GM12878 (cell line): ENCODE measurements around the gene MIEF1. TPM values are rescaled to one million over a fixed set of nuclear protein-coding genes. Genes with fewer than 3 reads are reported as not detected.

Experiments used
- ATAC-seq: fragments of 200-7000 bp; cut with Tn5 transposase; 3 replicates; pipeline ENCODE4 v1.9.1; 2020; ENCODE audit warnings: mild to moderate bottlenecking, moderate library complexity
- BruUV-seq: library from RNA; stranded (reverse); fragments of 400-500 nt; replicated peaks from 2 replicates; lab custom pipeline; 2021; lab: Mats Ljungman, UMichigan
- CTCF ChIA-PET: fragments of 300-600 bp; sonication (Branson Sonifier 250); formaldehyde crosslinking; extraction: SDS; loops from one replicate; lab custom pipeline; 2021; ENCODE audit warnings: inconsistent platforms; lab: Yijun Ruan, JAX
- POLR2A ChIA-PET: fragments of 350-600 bp; formaldehyde crosslinking; extraction: SDS; loops from one replicate; lab custom pipeline; 2021; ENCODE audit warnings: inconsistent platforms; lab: Charles Lee
- RAD21 ChIA-PET: fragments of 300-600 bp; sonication (Branson Sonifier 250); formaldehyde crosslinking; loops from one replicate; lab custom pipeline; 2023; ENCODE audit warnings: antibody characterized with exemption; ENCODE audit not compliant: unreplicated experiment; lab: Charles Lee
- SMC1A ChIA-PET: fragments of 300-600 bp; sonication (Branson Sonifier 250); formaldehyde crosslinking; loops from one replicate; lab custom pipeline; 2023; ENCODE audit not compliant: unreplicated experiment, uncharacterized antibody; lab: Charles Lee
- DNase-seq: peaks from one replicate; pipeline ENCODE4 v3.0.0-alpha.2; 2011; ENCODE audit warnings: low read depth, low spot score
- FAIRE-seq: peaks from 3 replicates; lab custom pipeline; 2011; peaks lifted over from hg19 to GRCh38; lab: Jason Lieb, UNC
- H2AFZ ChIP-seq: 2 replicates; pipeline ENCODE4 v1.6.0; 2011; ENCODE audit warnings: low read depth, low read length, control low read depth; ENCODE audit not compliant: control insufficient read depth
- H3K27ac ChIP-seq: 2 replicates; pipeline ENCODE4 v1.5.1; 2011; ENCODE audit warnings: control low read depth; ENCODE audit not compliant: control insufficient read depth, insufficient read depth
- H3K27me3 ChIP-seq, 2 experiments: replicated peaks in 1 of 2; 2 replicates each; pipeline versions ENCODE4 v1.6.0 to v1.6.1; 2011; ENCODE audit warnings: low read length in 1 of 2; ENCODE audit not compliant: control insufficient read depth in 2 of 2, insufficient read depth in 2 of 2
- H3K36me3 ChIP-seq, 2 experiments: 2 replicates each; pipeline ENCODE4 v1.5.1; 2011; ENCODE audit warnings: low read length in 1 of 2; ENCODE audit not compliant: control insufficient read depth in 2 of 2, insufficient read depth in 2 of 2
- H3K4me1 ChIP-seq: 2 replicates; pipeline ENCODE4 v1.6.1; 2011; ENCODE audit warnings: mild to moderate bottlenecking, low read length, moderate library complexity, mixed read lengths; ENCODE audit not compliant: control insufficient read depth, insufficient read depth
- H3K4me2 ChIP-seq: 2 replicates; pipeline ENCODE4 v1.6.0; 2011; ENCODE audit warnings: control low read depth; ENCODE audit not compliant: control insufficient read depth, insufficient read depth
- H3K4me3 ChIP-seq: fragments of 200-600 bp; sonication (generic); 2 replicates; pipeline ENCODE4 v1.5.1; 2016
- H3K79me2 ChIP-seq: 2 replicates; pipeline ENCODE4 v1.6.0; 2011; ENCODE audit warnings: low read length; ENCODE audit not compliant: control insufficient read depth, insufficient read depth
- H3K9ac ChIP-seq: 2 replicates; pipeline ENCODE4 v1.8.0; 2011; ENCODE audit warnings: low read length, control low read depth, mixed read lengths; ENCODE audit not compliant: control insufficient read depth, insufficient read depth
- H3K9me3 ChIP-seq: replicated peaks from 3 replicates; pipeline ENCODE4 v1.5.1; 2011; ENCODE audit warnings: mild to moderate bottlenecking, low read length; ENCODE audit not compliant: control insufficient read depth, insufficient read depth
- H4K20me1 ChIP-seq: 2 replicates; pipeline ENCODE4 v1.6.0; 2011; ENCODE audit not compliant: control insufficient read depth, insufficient read depth
- CBX3 ChIP-seq: fragments of 200-600 bp; sonication (generic); IDR thresholded peaks from 2 replicates; pipeline ENCODE4 v1.6.1; 2016; ENCODE audit warnings: low read depth, borderline replicate concordance
- POLR2AphosphoS5 ChIP-seq: IDR thresholded peaks from 2 replicates; pipeline ENCODE4 v1.6.1; 2011; ENCODE audit warnings: mild to moderate bottlenecking, low read length, inconsistent platforms
- SPI1 ChIP-seq: IDR thresholded peaks from 2 replicates; pipeline ENCODE4 v1.6.1; 2011; ENCODE audit warnings: low read depth, mild to moderate bottlenecking, low read length, moderate library complexity, borderline replicate concordance; ENCODE audit not compliant: insufficient read depth
- TCF7 ChIP-seq: IDR thresholded peaks from 2 replicates; pipeline ENCODE4 v1.6.1; 2014; ENCODE audit warnings: antibody characterized with exemption, borderline replicate concordance
- ZNF207 ChIP-seq: fragments of 450-650 bp; IDR thresholded peaks from 2 replicates; pipeline ENCODE4 v1.6.1; 2014; ENCODE audit warnings: antibody characterized with exemption, mild to moderate bottlenecking, borderline replicate concordance
- WGBS: methylation state at CpG from one replicate; pipeline ENCODE4 v1.1.6; 2016; ENCODE audit warnings: low lambda C conversion rate; ENCODE audit not compliant: insufficient replicate concordance, insufficient coverage; ENCODE audit errors: missing lambda C conversion rate; 5-methylcytosine and 5-hydroxymethylcytosine counted together
- in situ Hi-C: fragments of 300-500 bp; cut with MboI; formaldehyde crosslinking; loops from 9 replicates; pipeline ENCODE4 v1.14.3; 2018; ENCODE audit warnings: mixed read lengths
- intact Hi-C: fragments of 100-400 bp; cut with micrococcal nuclease; formaldehyde crosslinking; loops from one replicate; pipeline ENCODE4 v1.14.2; 2022; ENCODE audit not compliant: unreplicated experiment
- polyA plus RNA-seq, 11 experiments: library from polyadenylated mRNA; depleted of rRNA in 4 of 11; unstranded in 6 of 11; stranded (reverse) in 5 of 11; fragments of >200 nt; fragmentation: Nextera tagmentation in 4 of 11; fragmentation: Illumina TruSeq in 1 of 11; extraction: Ambion mirVana in 4 of 11; extraction: Trizol in 1 of 11; gene quantifications; 1 replicate in 1 of 11; 2 replicates in 10 of 11; pipeline versions ENCODE4 v1.2.1 to v1.2.3, GENCODE V29; 2011 to 2016; ENCODE audit warnings: inconsistent platforms in 2 of 11, missing spikeins in 2 of 11, low read depth in 1 of 11
- total RNA-seq, 4 experiments: library from RNA; depleted of rRNA in 3 of 4; stranded (reverse); fragments of >200 nt in 3 of 4; fragmentation: Illumina TruSeq in 1 of 4; extraction: Trizol in 1 of 4; gene quantifications; 2 replicates each; pipeline versions ENCODE4 v1.2.1 to v1.2.3, GENCODE V29; 2013 to 2021
- TF ChIP-seq, protein P1 (sequence below): IDR thresholded peaks from 2 replicates; pipeline ENCODE4 v1.6.1; 2012; ENCODE audit warnings: low read depth, low read length, improper control_type of control experiment

MIEF1 gene
- total and polyA plus RNA-seq, 10 of the 15 experiments (the other 5 are each of a cell fraction or from before 2014, with no cell fraction given), result 12.4 to 52.3 (median 29.3) TPM

DNA sequence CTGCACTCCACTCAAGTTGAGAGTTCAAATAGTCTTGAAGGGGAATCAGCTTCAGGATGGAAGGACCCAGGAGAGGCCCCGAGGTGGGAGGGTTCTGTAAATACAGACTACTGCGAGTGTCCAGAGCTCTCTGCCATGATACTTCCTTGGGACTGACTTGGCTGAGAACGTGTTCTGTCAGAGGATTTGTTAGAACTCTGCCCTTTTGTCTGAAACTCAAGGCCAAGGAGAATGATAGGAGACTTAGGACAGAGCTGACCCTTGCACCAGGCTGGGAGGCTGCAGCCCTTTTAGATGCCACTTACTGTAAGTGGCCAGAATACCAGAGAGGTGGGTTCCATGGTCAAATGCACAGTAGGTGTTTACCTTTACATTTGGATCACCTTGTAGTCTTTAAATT is 15.4 kb downstream of the MIEF1 start:
- 75% methylated on average over 3 of the region's 3 CpGs for WGBS
- no peak for FAIRE-seq
- RAD21 ChIA-PET, result interaction anchor here (1.0 to 3.2 kb wide), 6 partner anchors 11 to 118 kb away, joined by 3 to 17 read pairs (median 4); partner anchors contain the start of genes MIEF1 and TAB1
- in situ Hi-C loops, result loop anchor here (25.0 kb wide), 1 partner anchor 355 kb away; the partner anchor contains the start of gene CBX7
- no peak overlapping the region for H3K4me3 ChIP-seq
- H3K27me3 ChIP-seq, result no peaks in the 10 kb centered on the region
- peak; percentile 51; the same call in 1 of the 2 replicates for TF ChIP-seq POLR2AphosphoS5
- no peak for TF ChIP-seq CBX3
- TF ChIP-seq SPI1, result no peak
- no peak for TF ChIP-seq TCF7
- TF ChIP-seq, protein P1, sequence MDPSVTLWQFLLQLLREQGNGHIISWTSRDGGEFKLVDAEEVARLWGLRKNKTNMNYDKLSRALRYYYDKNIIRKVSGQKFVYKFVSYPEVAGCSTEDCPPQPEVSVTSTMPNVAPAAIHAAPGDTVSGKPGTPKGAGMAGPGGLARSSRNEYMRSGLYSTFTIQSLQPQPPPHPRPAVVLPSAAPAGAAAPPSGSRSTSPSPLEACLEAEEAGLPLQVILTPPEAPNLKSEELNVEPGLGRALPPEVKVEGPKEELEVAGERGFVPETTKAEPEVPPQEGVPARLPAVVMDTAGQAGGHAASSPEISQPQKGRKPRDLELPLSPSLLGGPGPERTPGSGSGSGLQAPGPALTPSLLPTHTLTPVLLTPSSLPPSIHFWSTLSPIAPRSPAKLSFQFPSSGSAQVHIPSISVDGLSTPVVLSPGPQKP, result no peak
- TF ChIP-seq ZNF207, result no peak
- TF ChIP-seq, all 136 proteins: peak for 1
- Histone ChIP-seq H3K27ac (no peak overlapping the region), H2AFZ (no peak overlapping the region), H3K4me1 (peaks cover 16% of the 10 kb centered on the region), H3K9me3 (no peaks in the 10 kb centered on the region), H3K36me3 (peaks cover 24 to 38% of the 10 kb centered on the region in 2 experiments; a peak in 3 of 4 replicates), H3K79me2 (peaks cover 44% of the 10 kb centered on the region), H3K4me2 (no peak overlapping the region), H4K20me1 (0 out of 2 replicates have a peak, but pooled peaks cover 6% of the 10 kb centered on the region), H3K9ac (no peak overlapping the region)
- CTCF ChIA-PET, result interaction anchor here (0.7 to 8.0 kb wide), 13 partner anchors 10 to 1665 kb away, joined by 3 to 75 read pairs (median 4); partner anchors contain the start of genes MIEF1, RPS19BP1 and TAB1
- SMC1A ChIA-PET, result interaction anchor here (0.7 to 3.8 kb wide), 6 partner anchors 12 to 81 kb away, joined by 3 to 30 read pairs (median 5); partner anchors contain the start of gene MIEF1
- no peak for ATAC-seq
- POLR2A ChIA-PET, result interaction anchor here (0.8 to 1.6 kb wide), 3 partner anchors 11 to 82 kb away, joined by 3 to 4 read pairs (median 4); partner anchors contain the start of gene MIEF1
- DNase-seq, result no peak
- intact Hi-C loops, result loop anchor here (5.0 kb wide), 1 partner anchor 120 kb away; the partner anchor contains the start of gene TAB1
- no TSS peak for BruUV-seq
